Chondrocyte (in vitro differentiated cells): ENCODE results near the gene LPIN3. TPM values are rescaled to one million over a fixed set of nuclear protein-coding genes. Genes with fewer than 3 reads are reported as not detected.

Source experiments
- DNase-seq: peaks from one replicate; pipeline ENCODE4 v3.0.0; 2021; ENCODE audit warnings: mixed read lengths, low spot score
- H3K27ac Mint-ChIP-seq: one replicate; pipeline ENCODE4 v1.8.0; 2021; ENCODE audit warnings: mild to moderate bottlenecking, moderate library complexity, mixed read lengths; ENCODE audit not compliant: unreplicated experiment
- H3K27me3 Mint-ChIP-seq: 2 replicates; pipeline ENCODE4 v1.8.0; 2021; ENCODE audit warnings: low read depth, mixed read lengths
- H3K36me3 Mint-ChIP-seq: 2 replicates; pipeline ENCODE4 v1.8.0; 2021; ENCODE audit warnings: low read depth, mixed read lengths
- H3K4me1 Mint-ChIP-seq: 2 replicates; pipeline ENCODE4 v1.8.0; 2021; ENCODE audit warnings: low read depth, mild to moderate bottlenecking, mixed read lengths
- H3K4me3 Mint-ChIP-seq: one replicate; pipeline ENCODE4 v1.8.0; 2021; ENCODE audit warnings: mild to moderate bottlenecking, moderate library complexity, mixed read lengths; ENCODE audit not compliant: unreplicated experiment
- H3K9me3 Mint-ChIP-seq: 2 replicates; pipeline ENCODE4 v1.8.0; 2021; ENCODE audit warnings: low read depth, mixed read lengths
- total RNA-seq: library from RNA; stranded (reverse); gene quantifications from 3 replicates; pipeline ENCODE4 v1.2.1, GENCODE V29; 2021
- TF ChIP-seq, protein P1 (sequence below): fragments of 200-600 bp; sonication (generic); IDR thresholded peaks from 2 replicates; pipeline ENCODE4 v1.5.0; 2021; ENCODE audit warnings: antibody characterized with exemption, mild to moderate bottlenecking, moderate library complexity

Gene LPIN3
- total RNA-seq, 1 donor from 2014 or later = 3.3 TPM

DNA sequence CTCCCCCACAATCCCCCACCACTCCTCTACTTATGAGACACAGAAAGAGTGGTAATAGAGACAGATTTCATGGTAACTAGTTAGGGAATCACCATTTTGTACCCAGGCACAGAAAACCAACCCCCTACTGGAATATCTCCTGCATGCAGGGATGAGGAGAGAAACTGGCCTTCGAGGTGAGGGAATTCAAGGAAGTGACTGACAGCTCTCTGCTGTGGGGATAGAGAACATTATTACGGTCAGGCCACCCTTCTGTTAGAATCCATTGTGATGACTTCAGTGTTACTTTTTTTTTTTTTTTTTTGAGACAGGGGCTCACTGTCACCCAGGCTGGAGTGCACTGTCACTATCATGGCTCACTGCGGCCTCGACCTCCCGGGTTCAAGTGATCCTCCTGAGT lies 13.4 kb upstream of the LPIN3 start:
- TF ChIP-seq, protein P1, sequence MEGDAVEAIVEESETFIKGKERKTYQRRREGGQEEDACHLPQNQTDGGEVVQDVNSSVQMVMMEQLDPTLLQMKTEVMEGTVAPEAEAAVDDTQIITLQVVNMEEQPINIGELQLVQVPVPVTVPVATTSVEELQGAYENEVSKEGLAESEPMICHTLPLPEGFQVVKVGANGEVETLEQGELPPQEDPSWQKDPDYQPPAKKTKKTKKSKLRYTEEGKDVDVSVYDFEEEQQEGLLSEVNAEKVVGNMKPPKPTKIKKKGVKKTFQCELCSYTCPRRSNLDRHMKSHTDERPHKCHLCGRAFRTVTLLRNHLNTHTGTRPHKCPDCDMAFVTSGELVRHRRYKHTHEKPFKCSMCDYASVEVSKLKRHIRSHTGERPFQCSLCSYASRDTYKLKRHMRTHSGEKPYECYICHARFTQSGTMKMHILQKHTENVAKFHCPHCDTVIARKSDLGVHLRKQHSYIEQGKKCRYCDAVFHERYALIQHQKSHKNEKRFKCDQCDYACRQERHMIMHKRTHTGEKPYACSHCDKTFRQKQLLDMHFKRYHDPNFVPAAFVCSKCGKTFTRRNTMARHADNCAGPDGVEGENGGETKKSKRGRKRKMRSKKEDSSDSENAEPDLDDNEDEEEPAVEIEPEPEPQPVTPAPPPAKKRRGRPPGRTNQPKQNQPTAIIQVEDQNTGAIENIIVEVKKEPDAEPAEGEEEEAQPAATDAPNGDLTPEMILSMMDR = no peak
- peaks cover 33% of the 10 kb centered on the region for H3K4me1 Mint-ChIP-seq
- no peak for DNase-seq
- no peaks in the 10 kb centered on the region for H3K27me3 Mint-ChIP-seq
- H3K9me3 Mint-ChIP-seq = no peaks in the 10 kb centered on the region
- no peak overlapping the region for H3K27ac Mint-ChIP-seq
- no peak overlapping the region for H3K4me3 Mint-ChIP-seq
- no peaks in the 10 kb centered on the region for H3K36me3 Mint-ChIP-seq

DNA sequence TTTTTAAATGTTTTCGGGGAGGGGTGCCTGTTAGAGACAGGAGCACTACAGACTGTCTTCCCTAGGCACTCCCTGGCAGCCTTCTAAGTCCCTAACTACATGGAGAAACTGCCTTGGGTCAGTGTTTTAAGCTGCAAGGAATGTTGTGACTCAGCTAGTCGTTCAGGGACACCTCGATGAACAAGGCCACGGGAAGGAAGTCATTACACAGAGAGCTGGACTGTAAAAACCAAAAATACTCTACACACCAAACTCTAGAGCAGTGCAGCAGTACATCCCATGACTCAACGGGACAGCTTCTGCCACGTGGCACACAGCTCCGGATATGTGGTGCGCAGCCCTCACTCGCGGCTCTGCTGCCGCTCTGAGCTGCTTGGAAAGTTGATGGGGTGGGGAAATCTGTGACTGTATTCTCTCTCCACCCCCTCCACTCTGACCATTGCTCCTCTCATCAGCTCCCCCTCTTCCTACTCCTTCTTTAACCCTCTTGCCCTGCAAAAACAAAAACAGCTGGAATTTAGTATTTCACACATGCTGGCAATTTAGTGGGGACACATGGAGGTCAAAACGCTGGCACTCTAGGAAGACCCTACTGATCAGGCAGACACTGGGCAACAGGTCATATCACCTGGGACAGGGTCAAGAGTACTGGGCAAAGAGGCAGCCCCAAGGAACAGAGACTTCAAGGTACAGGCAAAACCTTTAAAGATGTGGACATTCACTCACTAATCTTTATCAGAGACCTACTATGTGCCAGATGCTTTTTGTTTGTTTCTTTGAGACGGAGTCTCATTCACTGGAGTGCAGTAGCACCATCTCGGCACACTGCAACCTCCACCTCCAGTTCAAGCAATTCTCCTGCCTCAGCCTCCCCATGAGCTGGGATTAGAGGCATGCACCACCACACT lies 10.9 kb upstream of the LPIN3 start:
- no peak for DNase-seq
- Mint-ChIP-seq H3K36me3 (no peaks in the 10 kb centered on the region), H3K4me3 (peak overlapping the region; percentile 49), H3K4me1 (peaks cover 33% of the 10 kb centered on the region), H3K9me3 (no peaks in the 10 kb centered on the region), H3K27ac (peak overlapping the region; percentile 97), H3K27me3 (no peaks in the 10 kb centered on the region)
- TF ChIP-seq, protein P1 = no peak

DNA sequence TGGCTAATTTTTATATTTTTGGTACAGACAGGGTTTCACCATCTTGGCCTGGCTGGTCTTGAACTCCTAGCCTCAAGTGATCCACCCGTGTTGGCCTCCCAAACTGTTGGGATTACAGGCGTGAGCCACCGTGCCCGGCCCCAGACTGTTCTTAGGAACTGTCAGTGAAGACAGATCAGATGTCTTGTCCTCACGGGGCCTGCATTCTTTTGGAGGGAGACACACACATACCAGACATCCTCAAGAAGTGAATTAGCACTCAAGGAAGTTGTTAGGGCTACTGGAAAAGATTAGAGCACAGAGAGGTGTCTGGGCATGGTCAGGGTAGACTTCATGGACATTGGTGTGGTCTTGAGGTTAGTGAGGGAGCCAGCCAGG lies 10.3 kb upstream of the LPIN3 start:
- H3K27me3 Mint-ChIP-seq = no peaks in the 10 kb centered on the region
- DNase-seq = no peak
- peak overlapping the region; percentile 97 for H3K27ac Mint-ChIP-seq

DNA sequence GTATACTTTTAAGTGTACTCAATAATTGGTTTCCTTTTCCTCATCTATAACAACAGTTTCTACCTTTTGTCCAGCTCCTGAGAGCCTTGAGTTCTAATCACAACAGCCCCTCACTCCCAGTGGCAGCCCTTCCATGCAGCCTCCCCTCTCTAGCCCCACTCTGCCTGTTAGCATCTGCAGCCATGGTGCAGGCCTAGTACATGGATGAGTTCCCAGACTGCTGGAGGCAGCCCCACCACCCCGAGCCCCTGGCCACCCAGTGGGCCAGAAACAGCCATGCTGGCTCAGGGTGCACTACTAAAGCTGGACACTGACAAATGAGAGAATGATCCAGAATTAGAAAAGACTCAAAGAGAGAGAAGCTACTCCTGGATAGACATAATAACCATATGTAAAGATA lies 9.7 kb upstream of the LPIN3 start:
- Mint-ChIP-seq H3K9me3 (no peaks in the 10 kb centered on the region), H3K4me1 (peaks cover 33% of the 10 kb centered on the region), H3K4me3 (no peak overlapping the region), H3K27me3 (no peaks in the 10 kb centered on the region), H3K27ac (no peak overlapping the region), H3K36me3 (no peaks in the 10 kb centered on the region)
- TF ChIP-seq, protein P1 = no peak
- DNase-seq = no peak

More for the DNA sequence above, 10.3 kb upstream of the LPIN3 start:
- H3K4me1 Mint-ChIP-seq = peaks cover 33% of the 10 kb centered on the region
- H3K9me3 Mint-ChIP-seq = no peaks in the 10 kb centered on the region
- TF ChIP-seq, protein P1 = no peak
- H3K36me3 Mint-ChIP-seq = no peaks in the 10 kb centered on the region
- H3K4me3 Mint-ChIP-seq = no peak overlapping the region

DNA sequence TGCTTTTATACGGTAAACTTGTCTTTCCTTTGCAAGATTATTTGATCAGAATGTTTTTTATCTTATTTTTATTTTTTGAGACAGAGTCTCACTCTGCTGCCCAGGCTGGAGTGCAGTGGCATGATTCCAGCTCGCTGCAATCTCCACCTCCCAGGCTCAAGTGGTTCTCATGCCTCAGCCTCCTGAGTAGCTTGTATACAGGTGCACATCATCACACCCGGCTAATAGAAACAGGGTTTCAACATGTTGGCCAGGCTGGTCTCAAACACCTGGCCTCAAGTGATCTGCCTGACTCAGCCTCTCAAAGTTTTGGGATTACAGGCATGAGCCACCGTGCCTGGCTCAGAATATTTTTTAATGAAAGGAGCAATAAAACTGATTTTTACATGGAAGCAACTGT lies 8.9 kb upstream of the LPIN3 start:
- no peak overlapping the region for H3K27ac Mint-ChIP-seq
- TF ChIP-seq, protein P1 = no peak
- no peaks in the 10 kb centered on the region for H3K36me3 Mint-ChIP-seq
- H3K4me1 Mint-ChIP-seq = peaks cover 32% of the 10 kb centered on the region
- H3K4me3 Mint-ChIP-seq = no peak overlapping the region
- DNase-seq = no peak
- no peaks in the 10 kb centered on the region for H3K27me3 Mint-ChIP-seq
- no peaks in the 10 kb centered on the region for H3K9me3 Mint-ChIP-seq
